Measurements from ENCODE around the gene CAPZB. TPM values are rescaled to one million over a fixed set of nuclear protein-coding genes. Genes with fewer than 3 reads are reported as not detected.

Gene CAPZB
- total and polyA plus RNA-seq, 4 donors, result 230 to 297 (median 272) TPM

DNA sequence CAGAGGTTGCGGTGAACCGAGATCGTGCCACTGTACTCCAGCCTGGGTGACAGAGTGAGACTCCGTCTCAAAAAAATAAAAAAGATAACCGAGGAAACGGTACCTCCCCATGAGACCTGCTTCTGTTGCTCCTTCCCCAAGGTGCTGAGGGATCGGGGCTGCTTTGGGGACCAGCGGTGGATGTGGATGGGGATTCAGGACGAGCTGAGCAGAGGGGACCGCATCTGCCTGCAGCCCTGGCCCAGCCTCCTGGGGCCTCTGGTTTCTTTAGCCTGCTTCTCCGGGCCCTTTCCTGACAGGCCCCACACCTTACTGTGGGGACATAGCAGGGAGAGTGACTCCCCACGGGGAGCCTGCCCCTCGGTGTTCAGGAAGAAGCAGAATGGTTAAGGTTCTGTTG is 156.2 kb downstream of the CAPZB start:
- H3K4me1 ChIP-seq (ENCODE audit: control insufficient read depth in 1 of 2, insufficient read depth in 2 of 2, low read length in 2 of 2), result no peaks in the 10 kb centered on the region
- H3K4me3 ChIP-seq (ENCODE audit: low read length in 2 of 2), result no peak overlapping the region
- no peaks in the 10 kb centered on the region for H3K9me3 ChIP-seq (ENCODE audit: control insufficient read depth, low read length)
- intact Hi-C loops (cut with DNase I), result no loop called here
- WGBS, 2 donors, result 84 to 85% methylated on average over 13 of the region's 13 CpGs
- no peak for ATAC-seq (ENCODE audit: low FRiP score)
- no peaks in the 10 kb centered on the region for H3K27me3 ChIP-seq (ENCODE audit: control insufficient read depth in 1 of 2, insufficient read depth in 2 of 2, low read length in 1 of 2)
- H3K36me3 ChIP-seq (ENCODE audit: control insufficient read depth in 1 of 2, insufficient read depth in 2 of 2, low read length in 1 of 2), result no peaks in the 10 kb centered on the region
- DNase-seq, result no peak
- H3K27ac ChIP-seq (ENCODE audit: low read depth in 1 of 2, low read length in 2 of 2), result no peak overlapping the region

DNA sequence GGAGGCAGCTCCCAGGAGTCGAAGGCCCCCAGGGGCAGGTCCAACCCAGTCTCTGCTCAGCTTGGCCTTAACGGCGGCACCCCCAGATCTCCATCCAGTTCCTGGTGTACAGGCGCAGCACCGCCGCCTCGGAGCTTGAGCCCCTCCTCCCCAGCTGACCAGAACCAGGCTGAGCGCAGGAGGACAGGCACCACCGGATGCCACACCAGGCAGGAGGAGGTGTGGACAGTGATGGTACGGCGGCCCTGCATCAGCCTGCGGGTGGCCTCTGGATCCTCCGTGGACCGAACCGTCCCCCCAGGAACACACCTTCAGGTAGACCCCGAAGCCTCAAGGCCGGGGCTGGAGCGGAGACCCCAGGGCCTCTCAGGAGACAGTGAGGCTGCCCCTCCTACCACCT is 156.9 kb downstream of the CAPZB start:
- no peak for ATAC-seq (ENCODE audit: low FRiP score)
- H3K27me3 ChIP-seq (ENCODE audit: control insufficient read depth in 1 of 2, insufficient read depth in 2 of 2, low read length in 1 of 2), result no peaks in the 10 kb centered on the region
- 90 to 94% methylated on average over 10 to 18 of the region's 18 CpGs for WGBS, 2 donors
- H3K36me3 ChIP-seq (ENCODE audit: control insufficient read depth in 1 of 2, insufficient read depth in 2 of 2, low read length in 1 of 2), result no peaks in the 10 kb centered on the region
- H3K4me1 ChIP-seq (ENCODE audit: control insufficient read depth in 1 of 2, insufficient read depth in 2 of 2, low read length in 2 of 2), result no peaks in the 10 kb centered on the region
- H3K4me3 ChIP-seq (ENCODE audit: low read length in 2 of 2), result no peak overlapping the region
- DNase-seq, result no peak
- no peak overlapping the region for H3K27ac ChIP-seq (ENCODE audit: low read depth in 1 of 2, low read length in 2 of 2)
- intact Hi-C loops (cut with DNase I), result no loop called here
- H3K9me3 ChIP-seq (ENCODE audit: control insufficient read depth, low read length), result no peaks in the 10 kb centered on the region

DNA sequence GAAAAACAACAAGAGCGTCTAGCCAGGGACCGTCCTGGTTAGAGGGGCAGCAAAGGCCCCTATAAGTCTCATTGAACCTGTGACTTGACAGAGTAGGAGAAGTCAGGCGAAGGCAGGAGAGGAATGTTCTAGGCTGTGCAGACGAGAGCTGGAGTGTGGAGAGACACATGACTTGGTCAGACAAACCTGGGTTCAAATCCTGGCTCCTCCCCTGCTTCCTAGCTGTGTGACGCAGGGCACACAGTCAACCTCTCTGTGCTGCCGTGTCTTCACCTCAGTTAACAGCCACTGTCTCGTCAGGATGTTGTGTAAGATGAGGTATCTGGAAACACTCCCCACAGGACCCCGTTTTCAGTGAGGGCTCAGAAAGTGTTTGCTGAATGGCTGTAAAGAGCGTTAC is 157.6 kb downstream of the CAPZB start:
- H3K4me1 ChIP-seq (ENCODE audit: control insufficient read depth in 1 of 2, insufficient read depth in 2 of 2, low read length in 2 of 2), result no peaks in the 10 kb centered on the region
- H3K27me3 ChIP-seq (ENCODE audit: control insufficient read depth in 1 of 2, insufficient read depth in 2 of 2, low read length in 1 of 2), result no peaks in the 10 kb centered on the region
- H3K36me3 ChIP-seq (ENCODE audit: control insufficient read depth in 1 of 2, insufficient read depth in 2 of 2, low read length in 1 of 2), result no peaks in the 10 kb centered on the region
- intact Hi-C loops (cut with DNase I), result no loop called here
- H3K9me3 ChIP-seq (ENCODE audit: control insufficient read depth, low read length), result no peaks in the 10 kb centered on the region
- no peak for DNase-seq
- WGBS, 2 donors, result 84 to 85% methylated on average over 9 of the region's 9 CpGs
- ATAC-seq (ENCODE audit: low FRiP score), result no peak
- no peak overlapping the region for H3K4me3 ChIP-seq (ENCODE audit: low read length in 2 of 2)
- no peak overlapping the region for H3K27ac ChIP-seq (ENCODE audit: low read depth in 1 of 2, low read length in 2 of 2)

DNA sequence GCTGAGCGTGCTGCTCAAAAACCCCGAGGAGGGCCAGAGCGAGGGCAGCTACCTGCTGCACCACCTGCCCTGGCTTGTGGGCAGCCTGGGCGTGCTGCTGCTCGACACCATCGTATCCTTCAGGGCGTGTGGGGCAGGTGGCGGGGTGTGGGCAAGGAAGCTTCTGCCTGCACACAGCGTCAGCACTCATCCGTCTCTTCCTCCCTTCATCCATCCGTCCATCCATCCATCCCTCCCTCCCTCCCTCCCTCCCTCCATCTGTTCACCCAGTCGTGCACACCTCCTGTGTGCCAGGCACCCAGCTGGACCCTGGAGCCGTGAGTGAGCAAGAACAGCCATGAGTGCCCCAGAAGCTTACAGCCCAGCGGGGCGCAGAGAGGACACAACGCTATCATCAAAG is 158.0 kb downstream of the CAPZB start:
- DNase-seq, result no peak
- Histone ChIP-seq H3K4me3 (ENCODE audit: low read length in 2 of 2) (no peak overlapping the region), H3K9me3 (ENCODE audit: control insufficient read depth, low read length) (no peaks in the 10 kb centered on the region), H3K4me1 (ENCODE audit: control insufficient read depth in 1 of 2, insufficient read depth in 2 of 2, low read length in 2 of 2) (no peaks in the 10 kb centered on the region), H3K27ac (ENCODE audit: low read depth in 1 of 2, low read length in 2 of 2) (no peak overlapping the region), H3K27me3 (ENCODE audit: control insufficient read depth in 1 of 2, insufficient read depth in 2 of 2, low read length in 1 of 2) (no peaks in the 10 kb centered on the region), H3K36me3 (ENCODE audit: control insufficient read depth in 1 of 2, insufficient read depth in 2 of 2, low read length in 1 of 2) (no peaks in the 10 kb centered on the region)
- intact Hi-C loops (cut with DNase I), result no loop called here
- 79 to 86% methylated on average over 16 of the region's 16 CpGs for WGBS, 2 donors
- ATAC-seq (ENCODE audit: low FRiP score), result no peak

DNA sequence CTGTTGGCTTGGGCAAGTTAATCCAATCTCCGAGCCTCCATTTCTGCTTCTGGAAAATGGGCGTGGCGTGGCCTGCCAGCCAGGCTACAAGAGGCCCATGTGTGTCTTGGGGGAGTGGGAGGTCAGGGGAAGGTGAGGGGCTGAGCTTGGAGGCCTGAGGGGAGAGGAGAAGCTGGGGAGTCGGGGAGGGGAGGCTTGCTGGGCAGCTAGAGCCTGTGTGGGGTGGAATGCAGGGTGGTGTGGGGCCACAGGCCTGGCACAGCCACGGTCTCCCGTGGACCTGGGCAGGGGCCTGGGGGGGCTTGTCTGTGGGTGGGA is 158.6 kb downstream of the CAPZB start:
- H3K9me3 ChIP-seq (ENCODE audit: control insufficient read depth, low read length), result no peaks in the 10 kb centered on the region
- H3K27me3 ChIP-seq (ENCODE audit: control insufficient read depth in 1 of 2, insufficient read depth in 2 of 2, low read length in 1 of 2), result no peaks in the 10 kb centered on the region
- intact Hi-C loops (cut with DNase I), result no loop called here
- no peak overlapping the region for H3K4me3 ChIP-seq (ENCODE audit: low read length in 2 of 2)
- H3K4me1 ChIP-seq (ENCODE audit: control insufficient read depth in 1 of 2, insufficient read depth in 2 of 2, low read length in 2 of 2), result no peaks in the 10 kb centered on the region
- no peak for ATAC-seq (ENCODE audit: low FRiP score)
- WGBS, 2 donors, result 84 to 88% methylated on average over 6 of the region's 6 CpGs
- no peak for DNase-seq
- H3K27ac ChIP-seq (ENCODE audit: low read depth in 1 of 2, low read length in 2 of 2), result no peak overlapping the region
- no peaks in the 10 kb centered on the region for H3K36me3 ChIP-seq (ENCODE audit: control insufficient read depth in 1 of 2, insufficient read depth in 2 of 2, low read length in 1 of 2)

DNA sequence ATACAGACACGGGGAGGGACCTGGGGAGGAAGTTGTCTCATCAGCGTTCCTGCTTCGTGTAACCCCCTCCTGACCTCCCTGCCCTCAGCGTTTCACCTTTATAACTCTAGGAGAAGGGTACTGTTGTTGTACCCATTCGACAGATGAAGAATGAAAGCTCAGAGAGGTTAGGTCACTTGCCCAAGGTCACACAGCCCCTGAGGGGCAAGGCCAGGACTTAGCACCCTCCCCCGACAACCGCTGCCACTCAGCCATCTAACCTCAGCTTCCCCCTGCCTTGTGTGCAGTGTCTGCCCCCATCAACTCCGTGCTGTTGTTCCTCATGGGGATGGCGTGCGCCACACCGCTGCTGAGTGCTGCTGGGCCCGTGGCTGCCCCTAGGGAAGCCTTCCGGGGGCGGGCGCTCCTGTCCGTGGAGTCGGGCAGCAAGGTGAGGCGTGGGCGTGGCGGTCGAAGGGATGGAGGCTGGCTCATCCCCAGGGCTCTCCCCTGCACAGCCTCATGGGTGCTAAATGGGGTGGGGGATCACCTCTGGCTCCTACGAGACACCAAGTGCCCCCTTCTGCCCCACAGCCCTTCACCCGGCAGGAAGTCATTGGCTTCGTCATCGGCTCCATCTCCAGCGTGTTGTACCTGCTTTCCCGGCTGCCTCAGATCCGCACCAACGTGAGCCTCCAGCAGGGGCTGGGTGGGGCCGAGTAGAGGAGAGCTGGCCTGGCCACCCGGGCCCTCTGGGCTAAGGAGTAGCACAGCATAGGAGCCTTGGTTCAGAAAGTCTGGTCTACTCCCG is 159.2 kb downstream of the CAPZB start:
- WGBS, 2 donors, result 85 to 87% methylated on average over 32 of the region's 32 CpGs
- no peak for ATAC-seq (ENCODE audit: low FRiP score)

DNA sequence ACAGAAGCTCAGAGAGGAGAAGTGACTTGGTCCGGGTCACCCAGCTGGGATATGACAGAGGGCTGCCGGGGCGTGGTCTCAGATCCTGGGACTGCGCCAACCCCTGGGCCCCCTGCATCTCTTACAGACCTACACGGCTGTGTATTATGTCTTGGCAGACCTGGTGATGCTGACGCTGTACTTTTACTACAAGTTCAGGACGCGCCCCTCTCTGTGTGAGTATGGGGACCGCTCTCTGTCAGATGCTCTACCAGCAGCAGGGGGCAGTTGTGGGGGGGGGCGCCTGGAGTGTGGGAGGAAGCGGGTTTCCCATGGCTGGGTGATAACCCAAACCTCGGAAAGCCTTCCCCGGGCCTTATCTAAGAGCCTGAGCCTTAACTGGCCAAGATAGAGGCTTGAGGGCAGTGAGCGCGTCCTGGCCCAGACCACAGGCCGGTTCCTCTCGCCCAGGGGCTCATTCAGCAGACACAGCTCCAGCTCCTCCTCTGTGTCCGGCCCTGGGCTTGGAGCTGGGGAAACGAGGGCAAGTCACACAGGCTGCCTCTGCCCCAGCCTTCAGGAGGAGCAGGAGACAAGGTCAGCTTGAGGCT is 159.9 kb downstream of the CAPZB start:
- Histone ChIP-seq H3K4me1 (ENCODE audit: control insufficient read depth in 1 of 2, insufficient read depth in 2 of 2, low read length in 2 of 2) (no peaks in the 10 kb centered on the region), H3K36me3 (ENCODE audit: control insufficient read depth in 1 of 2, insufficient read depth in 2 of 2, low read length in 1 of 2) (no peaks in the 10 kb centered on the region), H3K9me3 (ENCODE audit: control insufficient read depth, low read length) (no peaks in the 10 kb centered on the region), H3K27me3 (ENCODE audit: control insufficient read depth in 1 of 2, insufficient read depth in 2 of 2, low read length in 1 of 2) (no peaks in the 10 kb centered on the region), H3K27ac (ENCODE audit: low read depth in 1 of 2, low read length in 2 of 2) (no peak overlapping the region), H3K4me3 (ENCODE audit: low read length in 2 of 2) (no peak overlapping the region)
- ATAC-seq (ENCODE audit: low FRiP score), result no peak
- 83 to 88% methylated on average over 19 of the region's 19 CpGs for WGBS, 2 donors
- DNase-seq, result no peak
- intact Hi-C loops (cut with DNase I), result no loop called here

More for the DNA sequence above, 159.2 kb downstream of the CAPZB start:
- H3K36me3 ChIP-seq (ENCODE audit: control insufficient read depth in 1 of 2, insufficient read depth in 2 of 2, low read length in 1 of 2), result no peaks in the 10 kb centered on the region
- no peak overlapping the region for H3K27ac ChIP-seq (ENCODE audit: low read depth in 1 of 2, low read length in 2 of 2)
- H3K4me3 ChIP-seq (ENCODE audit: low read length in 2 of 2), result no peak overlapping the region
- no peaks in the 10 kb centered on the region for H3K4me1 ChIP-seq (ENCODE audit: control insufficient read depth in 1 of 2, insufficient read depth in 2 of 2, low read length in 2 of 2)
- intact Hi-C loops (cut with DNase I), result no loop called here
- H3K27me3 ChIP-seq (ENCODE audit: control insufficient read depth in 1 of 2, insufficient read depth in 2 of 2, low read length in 1 of 2), result no peaks in the 10 kb centered on the region
- no peaks in the 10 kb centered on the region for H3K9me3 ChIP-seq (ENCODE audit: control insufficient read depth, low read length)
- DNase-seq, result no peak

DNA sequence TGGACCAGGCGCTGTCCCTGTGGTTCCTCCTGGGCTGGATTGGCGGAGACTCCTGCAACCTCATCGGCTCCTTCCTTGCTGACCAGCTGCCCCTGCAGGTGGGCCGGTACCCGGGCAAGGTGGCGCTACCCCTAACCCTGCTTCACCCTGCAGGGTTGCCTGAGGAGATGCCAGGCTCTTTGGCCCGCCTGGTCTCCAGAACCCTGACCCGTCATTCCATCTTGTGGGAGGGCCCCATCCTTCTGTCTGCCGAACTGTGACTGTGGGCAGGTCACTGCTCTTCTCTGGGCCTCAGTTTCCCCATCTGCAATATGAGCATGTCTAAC is 160.7 kb downstream of the CAPZB start:
- ATAC-seq (ENCODE audit: low FRiP score) (no peak), DNase-seq (no peak)
- Histone ChIP-seq H3K27me3 (ENCODE audit: control insufficient read depth in 1 of 2, insufficient read depth in 2 of 2, low read length in 1 of 2) (no peaks in the 10 kb centered on the region), H3K9me3 (ENCODE audit: control insufficient read depth, low read length) (no peaks in the 10 kb centered on the region), H3K4me3 (ENCODE audit: low read length in 2 of 2) (no peak overlapping the region), H3K36me3 (ENCODE audit: control insufficient read depth in 1 of 2, insufficient read depth in 2 of 2, low read length in 1 of 2) (no peaks in the 10 kb centered on the region), H3K4me1 (ENCODE audit: control insufficient read depth in 1 of 2, insufficient read depth in 2 of 2, low read length in 2 of 2) (no peaks in the 10 kb centered on the region), H3K27ac (ENCODE audit: low read depth in 1 of 2, low read length in 2 of 2) (no peak overlapping the region)
- intact Hi-C loops (cut with DNase I), result no loop called here
- 94 to 98% methylated on average over 9 of the region's 9 CpGs for WGBS, 2 donors

DNA sequence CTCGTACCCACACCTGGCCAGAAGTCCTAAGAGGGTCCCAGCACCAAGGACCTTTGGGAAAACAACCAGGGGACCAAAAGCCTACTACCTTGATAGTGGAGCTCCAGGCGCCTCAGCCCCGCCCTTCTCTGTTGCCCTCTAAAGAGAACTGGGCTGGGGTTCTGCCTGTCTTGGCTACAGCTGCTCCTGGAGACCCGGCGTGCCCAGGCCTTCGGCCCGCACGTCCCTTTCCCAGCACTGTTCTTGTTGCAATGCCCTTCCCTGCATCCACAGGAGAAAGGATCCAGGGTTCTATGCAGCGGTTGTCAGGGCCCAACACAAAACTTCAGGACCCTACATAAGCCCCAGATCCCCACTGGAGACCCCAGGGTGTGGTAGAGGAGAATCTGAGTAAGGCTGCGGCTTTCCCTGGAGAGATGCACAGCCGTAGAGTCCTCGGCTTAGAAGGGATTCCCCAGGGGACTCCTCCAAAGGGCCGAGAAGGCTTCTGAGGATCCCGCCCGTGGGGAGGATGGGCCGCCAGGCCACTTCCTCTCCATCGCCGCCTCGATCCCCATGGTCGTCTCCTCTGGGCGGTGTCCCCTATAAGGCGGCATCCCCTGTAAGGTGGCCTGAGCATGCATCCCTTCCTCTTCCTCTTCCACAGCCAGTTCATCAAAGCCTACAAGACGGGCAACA is 161.2 kb downstream of the CAPZB start:
- 84 to 92% methylated on average over 23 of the region's 23 CpGs for WGBS, 2 donors
- intact Hi-C loops (cut with DNase I), result no loop called here
- Histone ChIP-seq H3K9me3 (ENCODE audit: control insufficient read depth, low read length) (no peaks in the 10 kb centered on the region), H3K36me3 (ENCODE audit: control insufficient read depth in 1 of 2, insufficient read depth in 2 of 2, low read length in 1 of 2) (no peaks in the 10 kb centered on the region), H3K4me1 (ENCODE audit: control insufficient read depth in 1 of 2, insufficient read depth in 2 of 2, low read length in 2 of 2) (no peaks in the 10 kb centered on the region), H3K4me3 (ENCODE audit: low read length in 2 of 2) (no peak overlapping the region), H3K27ac (ENCODE audit: low read depth in 1 of 2, low read length in 2 of 2) (no peak overlapping the region), H3K27me3 (ENCODE audit: control insufficient read depth in 1 of 2, insufficient read depth in 2 of 2, low read length in 1 of 2) (no peaks in the 10 kb centered on the region)
- no peak for ATAC-seq (ENCODE audit: low FRiP score)
- no peak for DNase-seq

All from aorta (tissue), 5 donors.